Stimulated activated naive B cell treated with anti-CD40 and anti-IgM and Interleukin-4, amounts not matched to agents 10 μg/mL and 1 μg/mL and 100 μg/mL, for 72 hours (primary cell): Measurements from ENCODE around the gene ARHGEF25.

ENCODE experiments used
- ATAC-seq, 2 donors: fragments of 150-1000 bp; cut with Tn5 transposase; replicated peaks; 2 replicates each; pipeline ENCODE4 v1.10.0; 2021; ENCODE audit warnings: moderate library complexity in 1 of 2
- DNase-seq: peaks from one replicate; pipeline ENCODE4 v3.0.0; 2021
- H3K27ac Mint-ChIP-seq: one replicate; pipeline ENCODE4 v1.8.0; 2022; ENCODE audit warnings: mild to moderate bottlenecking, mixed read lengths
- H3K27me3 Mint-ChIP-seq, 2 donors: one replicate each; pipeline ENCODE4 v1.8.0; 2022; ENCODE audit warnings: mixed read lengths in 2 of 2
- H3K36me3 Mint-ChIP-seq, 2 donors: one replicate each; pipeline ENCODE4 v1.8.0; 2022; ENCODE audit warnings: mixed read lengths in 2 of 2, mild to moderate bottlenecking in 1 of 2
- H3K4me1 Mint-ChIP-seq, 2 donors: one replicate each; pipeline ENCODE4 v1.8.0; 2022; ENCODE audit warnings: mixed read lengths in 2 of 2, mild to moderate bottlenecking in 1 of 2
- H3K4me3 Mint-ChIP-seq, 2 donors: one replicate each; pipeline ENCODE4 v1.8.0; 2022; ENCODE audit warnings: mild to moderate bottlenecking in 2 of 2, mixed read lengths in 2 of 2, moderate library complexity in 1 of 2
- H3K9me3 Mint-ChIP-seq, 2 donors: one replicate each; pipeline ENCODE4 v1.8.0; 2022; ENCODE audit warnings: mixed read lengths in 2 of 2, mild to moderate bottlenecking in 1 of 2

Gene ARHGEF25

DNA sequence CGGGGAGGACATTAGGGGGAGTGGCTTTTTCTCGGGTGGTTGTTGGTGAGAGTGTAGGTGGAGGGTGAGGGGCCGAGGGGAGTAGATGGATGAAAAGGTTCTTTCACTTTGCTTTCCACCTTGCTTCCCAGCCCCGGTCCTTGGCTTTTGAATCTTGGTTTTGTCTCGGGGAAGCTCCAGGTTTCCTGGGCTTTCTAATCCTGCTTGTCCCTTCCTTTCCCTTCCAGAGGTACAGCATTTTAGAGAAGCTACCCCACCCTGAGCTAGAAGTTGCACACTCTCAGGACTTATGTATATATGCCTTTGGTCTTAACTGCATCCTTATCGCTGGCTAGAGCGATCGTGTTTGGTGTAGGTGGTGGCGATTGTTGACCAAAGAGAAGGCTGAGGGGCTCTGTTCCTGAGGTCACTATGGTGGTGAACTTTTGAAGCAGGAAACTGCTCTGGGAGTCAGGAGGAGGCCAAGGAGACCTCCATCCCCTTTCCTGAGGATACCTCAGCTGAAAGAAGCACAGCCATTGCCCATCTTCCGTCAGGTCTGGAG, 19.4 kb upstream of the ARHGEF25 start:
- ATAC-seq = no peak
- Mint-ChIP-seq H3K36me3 (peaks cover 11 to 18% of the 10 kb centered on the region in 2 donors), H3K4me1 (peaks cover 18 to 24% of the 10 kb centered on the region in 2 donors), H3K9me3 (no peaks in the 10 kb centered on the region), H3K27me3 (no peaks in the 10 kb centered on the region), H3K4me3 (peak overlapping the region; percentile 88 to 90), H3K27ac (peak overlapping the region; percentile 82)
- no peak for DNase-seq

GRCh38 chr12:57592551-57593165, 18.6 kb upstream of the ARHGEF25 start:
- H3K27ac Mint-ChIP-seq = no peak overlapping the region
- H3K27me3 Mint-ChIP-seq = no peaks in the 10 kb centered on the region
- peaks cover 18 to 26% of the 10 kb centered on the region in 2 donors for H3K36me3 Mint-ChIP-seq
- H3K4me1 Mint-ChIP-seq = peaks cover 18 to 24% of the 10 kb centered on the region in 2 donors
- ATAC-seq = no peak
- H3K9me3 Mint-ChIP-seq = no peaks in the 10 kb centered on the region
- DNase-seq = no peak
- H3K4me3 Mint-ChIP-seq = peak overlapping the region; percentile 88 to 90

DNA sequence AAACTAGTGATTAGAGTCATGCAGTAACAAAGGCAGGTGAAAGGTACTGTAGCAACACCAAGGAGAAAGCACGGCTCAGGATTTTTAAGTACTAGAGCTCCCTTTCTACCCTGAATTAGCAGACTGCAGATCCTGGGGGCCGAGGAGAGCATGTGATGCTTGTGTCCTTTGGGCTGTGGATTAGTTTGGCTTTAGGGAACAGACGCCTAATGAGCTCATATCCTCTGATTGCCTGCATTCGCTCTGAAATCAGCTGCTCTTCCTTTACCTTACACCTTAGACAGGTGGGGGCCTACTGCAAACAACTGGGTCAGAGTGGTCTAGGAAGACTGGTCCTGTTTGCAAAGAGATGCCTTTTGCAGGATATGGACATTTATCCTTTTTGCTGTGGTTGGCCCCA, 18.0 kb upstream of the ARHGEF25 start:
- Mint-ChIP-seq H3K4me3 (no peak overlapping the region), H3K27ac (no peak overlapping the region)

GRCh38 chr12:57600395-57600794, 10.8 kb upstream of the ARHGEF25 start:
- Mint-ChIP-seq H3K9me3 (no peaks in the 10 kb centered on the region), H3K4me3 (no peak overlapping the region), H3K27ac (no peak overlapping the region), H3K36me3 (peaks cover 58 to 65% of the 10 kb centered on the region in 2 donors), H3K4me1 (peaks cover 1 to 19% of the 10 kb centered on the region in 2 donors), H3K27me3 (peaks cover 16 to 19% of the 10 kb centered on the region in 2 donors)
- ATAC-seq (no peak), DNase-seq (no peak)

More for the DNA sequence above, 18.0 kb upstream of the ARHGEF25 start:
- peaks cover 18 to 24% of the 10 kb centered on the region in 2 donors for H3K4me1 Mint-ChIP-seq
- H3K36me3 Mint-ChIP-seq = peaks cover 20 to 29% of the 10 kb centered on the region in 2 donors
- ATAC-seq (no peak), DNase-seq (no peak)
- H3K27me3 Mint-ChIP-seq = no peaks in the 10 kb centered on the region
- no peaks in the 10 kb centered on the region for H3K9me3 Mint-ChIP-seq

DNA sequence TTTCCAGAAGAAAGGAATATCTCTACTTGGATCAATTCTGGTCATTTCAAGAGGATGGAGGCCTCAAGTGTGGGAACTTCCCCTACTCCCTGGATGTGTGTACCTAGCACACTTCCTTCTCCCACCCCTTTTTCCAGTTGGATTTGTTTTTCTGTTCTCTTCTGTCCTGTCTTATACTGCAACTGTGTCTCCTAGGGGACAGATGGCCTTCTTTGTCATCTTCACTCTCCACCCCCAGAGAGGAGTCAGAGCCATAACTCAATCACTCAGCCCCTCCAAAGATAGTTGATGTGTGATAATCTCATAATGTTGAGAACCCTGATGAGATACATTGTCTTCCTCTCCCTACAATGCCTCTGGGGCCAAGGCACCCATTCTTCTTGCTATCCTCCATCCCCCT, 8.7 kb upstream of the ARHGEF25 start:
- ATAC-seq (no peak), DNase-seq (no peak)
- Mint-ChIP-seq H3K36me3 (peaks cover 44 to 45% of the 10 kb centered on the region in 2 donors), H3K27ac (no peak overlapping the region), H3K9me3 (no peaks in the 10 kb centered on the region), H3K4me3 (no peak overlapping the region), H3K27me3 (peaks cover 30 to 34% of the 10 kb centered on the region in 2 donors), H3K4me1 (peaks cover 1 to 24% of the 10 kb centered on the region in 2 donors)

GRCh38 chr12:57603324-57603723, 7.9 kb upstream of the ARHGEF25 start:
- Mint-ChIP-seq H3K9me3 (no peaks in the 10 kb centered on the region), H3K4me1 (peaks cover 1 to 24% of the 10 kb centered on the region in 2 donors), H3K36me3 (peaks cover 40 to 41% of the 10 kb centered on the region in 2 donors), H3K4me3 (peak overlapping the region in 1 of 2 donors; percentile 84), H3K27ac (no peak overlapping the region), H3K27me3 (peaks cover 30 to 34% of the 10 kb centered on the region in 2 donors)
- no peak for ATAC-seq
- DNase-seq = no peak

- peaks cover 36 to 40% of the 10 kb centered on the region in 2 donors for H3K36me3 Mint-ChIP-seq
- no peaks in the 10 kb centered on the region for H3K9me3 Mint-ChIP-seq
- peak overlapping the region; percentile 81 to 84 for H3K4me3 Mint-ChIP-seq
- H3K4me1 Mint-ChIP-seq = peaks cover 1 to 24% of the 10 kb centered on the region in 2 donors
- DNase-seq (no peak), ATAC-seq (no peak)
- peak overlapping the region; percentile 75 for H3K27ac Mint-ChIP-seq
- peaks cover 35 to 40% of the 10 kb centered on the region in 2 donors for H3K27me3 Mint-ChIP-seq
These were observed 7.3 kb upstream of the ARHGEF25 start for GRCh38 chr12:57603815-57604453.

- peaks cover 31 to 34% of the 10 kb centered on the region in 2 donors for H3K36me3 Mint-ChIP-seq
- peak within 1 kb of the TSS; percentile 75 for H3K27ac Mint-ChIP-seq
- peaks cover 41 to 46% of the 10 kb centered on the region in 2 donors for H3K27me3 Mint-ChIP-seq
- no peaks in the 10 kb centered on the region for H3K9me3 Mint-ChIP-seq
- H3K4me1 Mint-ChIP-seq = peaks cover 1 to 24% of the 10 kb centered on the region in 2 donors
- DNase-seq = no peak
- peak within 1 kb of the TSS; percentile 81 to 84 for H3K4me3 Mint-ChIP-seq
- ATAC-seq = peak; percentile 66
These were observed 6.7 kb upstream of the ARHGEF25 start, which contains the start of gene DTX3 for GRCh38 chr12:57604454-57604991. Gene DTX3 (plus strand): TSS chr12:57604824. CDS start chr12:57606518, 1,694 bp downstream.

DNA sequence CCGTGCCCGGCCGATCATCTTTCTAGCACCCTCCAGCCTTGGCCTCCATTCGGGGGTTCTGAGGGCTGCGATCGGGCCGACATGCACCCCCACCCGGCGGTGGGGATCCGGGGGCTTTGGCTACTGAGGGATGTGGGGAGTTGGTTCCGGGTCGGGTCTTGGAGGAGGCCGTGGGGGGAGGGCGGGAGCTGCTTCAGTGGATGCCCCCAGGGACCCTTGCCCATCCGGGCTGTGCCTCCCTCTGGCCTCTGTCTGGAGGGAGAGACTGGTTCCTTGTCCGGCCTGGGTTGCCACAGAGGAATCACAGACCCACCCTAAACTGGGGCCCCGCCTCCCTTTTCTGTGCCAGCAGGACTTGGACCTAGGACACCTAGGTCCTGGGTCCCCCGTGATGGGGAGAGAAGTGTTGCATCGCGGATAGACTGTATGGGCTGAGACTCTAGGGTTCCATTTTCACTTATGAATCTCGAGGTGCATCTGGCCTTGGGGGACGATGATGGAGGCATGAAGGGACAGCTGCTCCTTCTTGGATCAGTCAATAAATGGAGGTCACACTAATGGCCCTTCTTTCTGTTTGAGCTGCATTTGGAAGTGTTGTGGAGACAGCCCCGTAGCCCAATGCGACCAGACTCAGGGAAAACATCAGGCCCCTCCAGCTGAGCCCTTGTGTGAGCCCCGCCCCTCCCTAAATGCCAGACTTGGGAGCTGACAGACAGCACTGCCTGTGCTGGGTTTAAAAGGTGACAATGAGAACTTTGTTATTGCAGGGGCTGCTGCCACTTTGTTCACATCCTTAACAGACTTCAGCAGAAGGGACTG, 6.0 kb upstream of the ARHGEF25 start:
- Mint-ChIP-seq H3K4me1 (peaks cover 1 to 25% of the 10 kb centered on the region in 2 donors), H3K27ac (peak overlapping the region; percentile 15), H3K4me3 (peak overlapping the region; percentile 81 to 84), H3K9me3 (no peaks in the 10 kb centered on the region), H3K36me3 (peaks cover 24 to 27% of the 10 kb centered on the region in 2 donors), H3K27me3 (peaks cover 48 to 53% of the 10 kb centered on the region in 2 donors)
- ATAC-seq (peak; percentile 42 to 47), DNase-seq (no peak)

DNA sequence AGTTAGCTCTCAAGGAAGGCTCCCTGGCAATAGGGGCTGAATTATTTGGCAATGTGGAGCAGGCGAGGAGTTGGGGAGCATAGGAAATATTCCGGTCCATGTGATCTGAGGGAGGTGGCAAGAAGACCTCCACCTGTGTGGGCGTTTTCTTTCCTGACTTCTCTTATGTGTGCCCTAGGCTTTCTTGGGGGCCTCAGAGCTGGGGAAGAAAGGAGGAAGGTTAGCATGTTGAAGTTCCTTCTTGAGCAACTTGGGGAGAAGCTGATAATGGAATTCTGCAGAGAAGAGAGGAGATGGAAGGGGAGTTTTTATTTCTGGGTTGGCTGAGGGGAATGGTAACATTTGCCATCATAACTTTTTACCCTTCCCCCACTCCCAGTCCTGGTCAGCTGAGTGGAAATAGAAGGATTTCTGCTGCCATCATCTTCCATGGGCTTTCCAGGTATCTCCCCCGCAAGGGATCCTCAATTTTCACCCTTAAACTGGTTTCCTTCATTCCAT, 5.4 kb upstream of the ARHGEF25 start:
- H3K9me3 Mint-ChIP-seq = no peaks in the 10 kb centered on the region
- peaks cover 19 to 21% of the 10 kb centered on the region in 2 donors for H3K36me3 Mint-ChIP-seq
- peak overlapping the region; percentile 37 for H3K27ac Mint-ChIP-seq
- peaks cover 54 to 60% of the 10 kb centered on the region in 2 donors for H3K27me3 Mint-ChIP-seq
- DNase-seq = no peak
- ATAC-seq = no peak
- peaks cover 4 to 32% of the 10 kb centered on the region in 2 donors for H3K4me1 Mint-ChIP-seq
- no peak overlapping the region for H3K4me3 Mint-ChIP-seq

DNA sequence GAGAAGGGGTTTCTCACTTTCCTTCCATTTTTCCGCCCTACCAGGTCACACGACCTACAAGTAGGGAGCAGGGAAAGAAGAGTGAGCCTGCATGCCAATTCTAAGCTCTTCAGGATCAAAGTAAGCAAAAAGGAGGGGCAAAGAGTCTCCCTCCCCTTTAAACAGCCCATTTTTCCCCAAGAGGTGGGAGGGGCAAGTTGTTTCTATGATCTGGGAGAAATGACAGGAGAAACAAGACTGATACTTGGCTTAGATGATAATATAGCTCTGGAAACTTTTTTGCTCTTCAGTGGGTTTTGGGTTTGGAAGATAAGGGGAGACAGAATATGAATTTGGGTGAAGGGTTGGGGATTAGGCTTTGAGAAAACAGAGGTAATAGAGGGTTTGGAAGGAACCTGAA, 4.8 kb upstream of the ARHGEF25 start:
- H3K27me3 Mint-ChIP-seq = peaks cover 57 to 63% of the 10 kb centered on the region in 2 donors
- peaks cover 13 to 16% of the 10 kb centered on the region in 2 donors for H3K36me3 Mint-ChIP-seq
- no peak for ATAC-seq
- DNase-seq = no peak
- H3K4me1 Mint-ChIP-seq = peaks cover 5 to 35% of the 10 kb centered on the region in 2 donors
- no peak overlapping the region for H3K27ac Mint-ChIP-seq
- H3K4me3 Mint-ChIP-seq = no peak overlapping the region
- no peaks in the 10 kb centered on the region for H3K9me3 Mint-ChIP-seq

- no peak for DNase-seq
- H3K27ac Mint-ChIP-seq = no peak overlapping the region
- H3K4me1 Mint-ChIP-seq = peaks cover 5 to 35% of the 10 kb centered on the region in 2 donors
- H3K9me3 Mint-ChIP-seq = no peaks in the 10 kb centered on the region
- H3K4me3 Mint-ChIP-seq = no peak overlapping the region
- ATAC-seq = no peak
- H3K36me3 Mint-ChIP-seq = peaks cover 9 to 12% of the 10 kb centered on the region in 2 donors
- peaks cover 57 to 63% of the 10 kb centered on the region in 2 donors for H3K27me3 Mint-ChIP-seq
These were observed 4.4 kb upstream of the ARHGEF25 start for GRCh38 chr12:57606821-57607220.

- ATAC-seq (no peak), DNase-seq (no peak)
- Mint-ChIP-seq H3K4me3 (no peak overlapping the region), H3K9me3 (no peaks in the 10 kb centered on the region), H3K27me3 (peaks cover 64 to 73% of the 10 kb centered on the region in 2 donors), H3K4me1 (peaks cover 6 to 42% of the 10 kb centered on the region in 2 donors), H3K27ac (no peak overlapping the region), H3K36me3 (no peaks in the 10 kb centered on the region)
These were observed 3.1 kb upstream of the ARHGEF25 start for GRCh38 chr12:57607958-57608663.
